Endothelial cell of umbilical vein (primary cell): Measurements from ENCODE around the gene ETV6.

Source experiments
- EZH2 ChIP-seq: IDR thresholded peaks from 2 replicates; pipeline ENCODE4 v1.6.1; 2012; ENCODE audit warnings: borderline replicate concordance, low read depth, mild to moderate bottlenecking, moderate library complexity, low read length, inconsistent platforms; ENCODE audit not compliant: severe bottlenecking
- FOS ChIP-seq: IDR thresholded peaks from 2 replicates; pipeline ENCODE4 v1.6.1; 2011; ENCODE audit warnings: mild to moderate bottlenecking, low read length, moderate library complexity, borderline replicate concordance; ENCODE audit not compliant: insufficient read depth
- JUN ChIP-seq: IDR thresholded peaks from 2 replicates; pipeline ENCODE4 v1.6.1; 2011; ENCODE audit warnings: borderline replicate concordance, low read depth; ENCODE audit not compliant: insufficient read length, insufficient read depth
- MYC ChIP-seq: IDR thresholded peaks from one replicate; pipeline ENCODE4 v1.6.1; 2011; ENCODE audit warnings: mild to moderate bottlenecking, low read depth, low read length
- POLR2A ChIP-seq: IDR thresholded peaks from 2 replicates; pipeline ENCODE4 v1.6.1; 2012; ENCODE audit warnings: low read depth, mild to moderate bottlenecking, control low read depth, low read length
- POLR2AphosphoS5 ChIP-seq: IDR thresholded peaks from 2 replicates; pipeline ENCODE4 v1.6.1; 2012; ENCODE audit warnings: low read depth, mild to moderate bottlenecking, control low read depth, low read length, moderate library complexity; ENCODE audit not compliant: insufficient read depth
- TF ChIP-seq, protein P1 (sequence below), 2 donors: IDR thresholded peaks; 1 replicate in 1 of 2; 2 replicates in 1 of 2; pipeline ENCODE4 v1.5.1; 2011; ENCODE audit warnings: low read length in 2 of 2, mild to moderate bottlenecking in 2 of 2, moderate library complexity in 2 of 2, control low read depth in 1 of 2, inconsistent platforms in 1 of 2, low read depth in 1 of 2; ENCODE audit not compliant: insufficient read depth in 1 of 2; ENCODE audit errors: extremely low read depth in 1 of 2
- TF ChIP-seq, protein P2 (sequence below): IDR thresholded peaks from 2 replicates; pipeline ENCODE4 v1.6.1; 2011; ENCODE audit not compliant: insufficient read depth, insufficient read length

DNA sequence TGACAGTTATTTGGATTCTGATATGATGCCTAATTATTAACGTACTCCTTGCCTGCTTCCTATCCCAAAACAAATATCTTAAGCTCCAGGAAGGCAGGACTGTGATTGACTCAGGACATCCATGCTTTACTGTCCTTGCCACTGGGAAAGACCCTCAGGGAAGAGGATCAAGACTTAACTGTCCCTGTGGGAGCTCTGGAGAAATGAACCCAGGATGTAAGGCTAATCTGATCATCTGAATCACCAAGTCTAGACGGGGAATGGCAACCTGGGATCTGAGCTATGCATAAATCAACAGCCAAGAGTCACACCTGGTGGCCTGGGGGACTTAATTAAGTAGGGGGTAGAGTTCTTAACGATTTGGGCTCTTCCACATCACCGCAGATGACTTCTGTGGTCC, 268.0 kb downstream of the ETV6 start:
- TF ChIP-seq POLR2A (no peak), FOS (no peak), EZH2 (no peak), POLR2AphosphoS5 (no peak), JUN (no peak), MYC (no peak)
- TF ChIP-seq, protein P1, sequence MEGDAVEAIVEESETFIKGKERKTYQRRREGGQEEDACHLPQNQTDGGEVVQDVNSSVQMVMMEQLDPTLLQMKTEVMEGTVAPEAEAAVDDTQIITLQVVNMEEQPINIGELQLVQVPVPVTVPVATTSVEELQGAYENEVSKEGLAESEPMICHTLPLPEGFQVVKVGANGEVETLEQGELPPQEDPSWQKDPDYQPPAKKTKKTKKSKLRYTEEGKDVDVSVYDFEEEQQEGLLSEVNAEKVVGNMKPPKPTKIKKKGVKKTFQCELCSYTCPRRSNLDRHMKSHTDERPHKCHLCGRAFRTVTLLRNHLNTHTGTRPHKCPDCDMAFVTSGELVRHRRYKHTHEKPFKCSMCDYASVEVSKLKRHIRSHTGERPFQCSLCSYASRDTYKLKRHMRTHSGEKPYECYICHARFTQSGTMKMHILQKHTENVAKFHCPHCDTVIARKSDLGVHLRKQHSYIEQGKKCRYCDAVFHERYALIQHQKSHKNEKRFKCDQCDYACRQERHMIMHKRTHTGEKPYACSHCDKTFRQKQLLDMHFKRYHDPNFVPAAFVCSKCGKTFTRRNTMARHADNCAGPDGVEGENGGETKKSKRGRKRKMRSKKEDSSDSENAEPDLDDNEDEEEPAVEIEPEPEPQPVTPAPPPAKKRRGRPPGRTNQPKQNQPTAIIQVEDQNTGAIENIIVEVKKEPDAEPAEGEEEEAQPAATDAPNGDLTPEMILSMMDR (IDR thresholded peaks at IDR 0.05; ENCODE audit: extremely low read depth in 1 of 2, insufficient read depth in 1 of 2, low read depth in 1 of 2, low read length in 2 of 2): no peak
- TF ChIP-seq, protein P2, sequence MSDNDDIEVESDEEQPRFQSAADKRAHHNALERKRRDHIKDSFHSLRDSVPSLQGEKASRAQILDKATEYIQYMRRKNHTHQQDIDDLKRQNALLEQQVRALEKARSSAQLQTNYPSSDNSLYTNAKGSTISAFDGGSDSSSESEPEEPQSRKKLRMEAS: no peak
